ENCODE measurements around the gene TSPAN2.

TSPAN2 gene

DNA sequence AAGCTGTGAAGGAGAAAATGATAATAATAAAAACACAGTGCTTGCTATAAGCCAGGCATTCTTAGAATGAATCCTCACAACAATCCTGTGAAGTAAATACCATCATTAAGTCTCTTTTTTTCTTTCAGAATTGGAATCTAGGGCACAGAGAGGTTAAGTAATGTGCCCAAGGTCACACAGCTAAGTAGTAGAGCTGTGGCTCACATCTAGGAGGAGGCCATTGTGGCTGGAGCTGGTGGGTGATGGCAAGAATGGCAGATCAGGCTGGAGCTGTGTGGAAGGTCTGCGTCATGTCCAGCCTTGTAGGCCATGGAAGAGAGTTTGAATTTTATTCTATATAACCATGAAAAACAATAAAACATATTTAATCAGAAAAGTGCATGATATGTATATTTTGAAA is 38.2 kb upstream of the TSPAN2 start:
- Histone ChIP-seq H3K36me3 (ENCODE audit: insufficient read depth, low read depth, low read length) (no peaks in the 10 kb centered on the region), H3K4me1 (ENCODE audit: insufficient read depth, low read length) (no peaks in the 10 kb centered on the region; the same call in 1 of the 2 replicates), H3K9me3 (ENCODE audit: insufficient read depth, low read depth, low read length) (no peaks in the 10 kb centered on the region), H3K27ac (ENCODE audit: low read length) (no peak overlapping the region), H3K9ac (ENCODE audit: low read depth, low read length) (no peak overlapping the region), H3K4me3 (ENCODE audit: low read length) (no peak overlapping the region), H3K27me3 (ENCODE audit: insufficient read depth, low read length) (no peaks in the 10 kb centered on the region)

DNA sequence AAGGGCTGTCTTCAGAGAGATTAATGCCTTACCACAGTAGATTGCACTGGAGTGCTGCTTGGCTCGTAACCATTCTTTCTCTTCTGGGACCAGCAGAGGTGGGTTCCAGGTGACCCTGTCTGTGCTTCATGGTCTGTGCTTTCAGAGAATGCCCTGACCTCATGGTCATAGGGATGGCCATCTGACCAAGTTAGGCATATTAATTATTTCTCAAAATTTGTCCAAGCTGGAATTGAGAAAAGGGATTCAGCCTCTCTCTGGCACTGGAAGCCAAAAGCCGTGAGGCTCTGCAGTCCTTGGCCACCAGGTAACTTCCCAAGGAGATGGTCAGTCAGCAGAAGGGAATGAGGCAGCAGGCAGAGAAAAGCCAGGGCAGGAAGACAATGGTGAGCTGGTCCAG is 37.2 kb upstream of the TSPAN2 start:
- Histone ChIP-seq H3K9ac (ENCODE audit: low read depth, low read length) (no peak overlapping the region), H3K36me3 (ENCODE audit: insufficient read depth, low read depth, low read length) (no peaks in the 10 kb centered on the region), H3K4me3 (ENCODE audit: low read length) (no peak overlapping the region), H3K27me3 (ENCODE audit: insufficient read depth, low read length) (no peaks in the 10 kb centered on the region), H3K27ac (ENCODE audit: low read length) (no peak overlapping the region), H3K9me3 (ENCODE audit: insufficient read depth, low read depth, low read length) (no peaks in the 10 kb centered on the region), H3K4me1 (ENCODE audit: insufficient read depth, low read length) (no peaks in the 10 kb centered on the region; the same call in 1 of the 2 replicates)

DNA sequence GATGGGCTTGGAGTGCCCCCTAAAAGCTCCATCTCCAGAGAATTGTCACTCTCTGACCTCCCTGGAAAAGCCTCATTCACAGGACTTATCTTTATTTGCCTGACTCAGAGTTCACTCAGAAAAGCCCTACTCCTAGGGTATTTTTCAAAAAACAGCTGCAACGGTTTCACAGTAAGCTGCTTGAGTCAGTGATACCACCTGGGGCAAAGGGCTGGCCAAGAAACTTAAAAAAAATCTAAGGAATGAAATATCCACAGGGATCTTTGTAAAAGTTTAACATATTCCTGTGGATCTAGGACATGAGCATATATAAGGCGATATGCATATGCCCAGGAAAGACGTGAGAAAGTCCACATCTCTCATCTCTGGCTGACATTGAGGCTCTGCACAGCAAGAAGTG is 33.8 kb upstream of the TSPAN2 start:
- Histone ChIP-seq H3K27me3 (ENCODE audit: insufficient read depth, low read length) (no peaks in the 10 kb centered on the region), H3K9ac (ENCODE audit: low read depth, low read length) (no peak overlapping the region), H3K9me3 (ENCODE audit: insufficient read depth, low read depth, low read length) (peaks cover 15% of the 10 kb centered on the region), H3K4me1 (ENCODE audit: insufficient read depth, low read length) (no peaks in the 10 kb centered on the region; the same call in 1 of the 2 replicates), H3K4me3 (ENCODE audit: low read length) (no peak overlapping the region), H3K36me3 (ENCODE audit: insufficient read depth, low read depth, low read length) (no peaks in the 10 kb centered on the region), H3K27ac (ENCODE audit: low read length) (no peak overlapping the region)

DNA sequence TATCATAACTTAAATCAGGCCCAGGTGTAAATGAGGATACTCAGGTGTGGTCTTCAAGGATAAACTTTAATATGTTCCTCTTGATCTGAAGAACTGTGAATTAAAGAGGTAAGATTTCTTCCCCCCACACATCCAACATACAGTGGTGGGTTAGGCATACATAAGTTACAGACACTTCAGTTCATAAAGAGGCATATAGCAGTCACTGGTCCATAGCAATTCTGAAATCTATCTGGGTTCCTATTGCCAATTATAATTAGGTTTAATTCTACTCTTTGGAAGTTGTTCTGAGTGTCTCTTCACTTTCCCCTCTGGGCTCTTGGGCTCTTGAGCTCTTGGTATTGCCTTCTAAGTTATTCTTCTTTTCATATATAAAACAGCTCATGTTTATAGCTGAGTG is 32.5 kb upstream of the TSPAN2 start:
- Histone ChIP-seq H3K27ac (ENCODE audit: low read length) (no peak overlapping the region), H3K9ac (ENCODE audit: low read depth, low read length) (no peak overlapping the region), H3K27me3 (ENCODE audit: insufficient read depth, low read length) (no peaks in the 10 kb centered on the region), H3K9me3 (ENCODE audit: insufficient read depth, low read depth, low read length) (peaks cover 15% of the 10 kb centered on the region), H3K4me1 (ENCODE audit: insufficient read depth, low read length) (no peaks in the 10 kb centered on the region; the same call in 1 of the 2 replicates), H3K36me3 (ENCODE audit: insufficient read depth, low read depth, low read length) (no peaks in the 10 kb centered on the region), H3K4me3 (ENCODE audit: low read length) (no peak overlapping the region)

DNA sequence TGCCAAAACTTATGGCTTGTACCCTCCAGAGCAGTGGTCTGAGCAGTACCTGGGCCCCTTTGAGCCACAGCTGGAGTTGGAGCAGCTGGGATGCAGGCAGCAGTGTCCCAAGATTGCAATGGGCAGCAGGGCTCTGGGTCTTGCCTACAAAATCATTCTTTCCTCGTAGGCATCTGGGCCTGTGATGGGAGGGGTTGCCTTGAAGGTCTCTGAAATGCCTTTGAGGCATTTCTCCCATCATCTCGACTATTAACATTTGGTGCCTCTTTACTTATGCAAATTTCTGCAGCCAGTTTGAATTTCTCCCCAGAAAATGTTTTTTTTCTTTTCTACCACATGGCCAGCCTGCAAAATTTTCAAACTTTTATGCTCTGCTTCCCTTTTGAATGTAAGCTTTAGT is 31.0 kb upstream of the TSPAN2 start:
- Histone ChIP-seq H3K9ac (ENCODE audit: low read depth, low read length) (no peak overlapping the region), H3K27ac (ENCODE audit: low read length) (no peak overlapping the region), H3K4me1 (ENCODE audit: insufficient read depth, low read length) (no peaks in the 10 kb centered on the region; the same call in 1 of the 2 replicates), H3K4me3 (ENCODE audit: low read length) (no peak overlapping the region), H3K36me3 (ENCODE audit: insufficient read depth, low read depth, low read length) (no peaks in the 10 kb centered on the region), H3K27me3 (ENCODE audit: insufficient read depth, low read length) (no peaks in the 10 kb centered on the region), H3K9me3 (ENCODE audit: insufficient read depth, low read depth, low read length) (peaks cover 15% of the 10 kb centered on the region)

DNA sequence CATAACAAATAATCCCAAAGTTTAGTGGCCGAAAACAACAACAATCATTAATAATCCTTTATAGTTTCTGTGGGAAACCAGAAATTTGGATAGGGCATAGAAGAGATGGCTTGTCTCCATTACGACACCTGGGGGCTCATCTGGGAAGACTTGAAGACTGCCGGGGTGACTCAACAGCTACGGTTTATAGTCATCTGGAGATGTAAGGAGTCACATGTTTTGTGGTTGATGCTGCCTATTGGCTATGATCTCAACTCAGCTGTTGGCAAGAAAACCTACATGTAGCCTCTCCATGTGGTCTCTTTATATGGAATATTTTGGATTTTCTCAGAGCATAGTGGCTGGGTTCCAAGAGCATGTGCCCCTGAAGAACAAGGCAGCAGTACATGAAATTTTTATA is 29.3 kb upstream of the TSPAN2 start:
- Histone ChIP-seq H3K9ac (ENCODE audit: low read depth, low read length) (no peak overlapping the region), H3K4me3 (ENCODE audit: low read length) (no peak overlapping the region), H3K27ac (ENCODE audit: low read length) (no peak overlapping the region), H3K36me3 (ENCODE audit: insufficient read depth, low read depth, low read length) (no peaks in the 10 kb centered on the region), H3K27me3 (ENCODE audit: insufficient read depth, low read length) (peaks cover 3% of the 10 kb centered on the region), H3K9me3 (ENCODE audit: insufficient read depth, low read depth, low read length) (peaks cover 15% of the 10 kb centered on the region), H3K4me1 (ENCODE audit: insufficient read depth, low read length) (no peaks in the 10 kb centered on the region; the same call in 1 of the 2 replicates)

DNA sequence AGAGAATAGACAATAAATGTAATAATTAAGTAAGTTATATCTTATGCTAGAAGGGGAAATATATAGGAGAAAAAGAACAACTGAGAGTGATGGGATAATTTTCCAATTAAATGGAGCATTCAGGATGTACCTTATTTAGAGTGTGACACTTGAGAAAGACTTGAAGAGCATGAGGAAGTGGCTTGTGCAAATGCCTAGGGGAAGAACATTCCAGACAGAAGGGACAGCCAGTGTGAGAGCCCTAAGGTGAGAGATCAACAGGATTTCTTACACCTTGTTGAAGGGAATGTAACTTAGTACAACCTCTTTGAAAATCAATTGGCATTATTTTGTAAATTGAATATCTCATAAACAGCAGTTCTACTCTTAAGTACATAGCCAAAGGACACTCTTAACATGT is 28.8 kb upstream of the TSPAN2 start:
- H3K9ac ChIP-seq (ENCODE audit: low read depth, low read length), result no peak overlapping the region
- no peaks in the 10 kb centered on the region; the same call in 1 of the 2 replicates for H3K4me1 ChIP-seq (ENCODE audit: insufficient read depth, low read length)
- peaks cover 8% of the 10 kb centered on the region for H3K27me3 ChIP-seq (ENCODE audit: insufficient read depth, low read length)
- H3K36me3 ChIP-seq (ENCODE audit: insufficient read depth, low read depth, low read length), result no peaks in the 10 kb centered on the region
- H3K9me3 ChIP-seq (ENCODE audit: insufficient read depth, low read depth, low read length), result peaks cover 15% of the 10 kb centered on the region
- no peak overlapping the region for H3K4me3 ChIP-seq (ENCODE audit: low read length)
- H3K27ac ChIP-seq (ENCODE audit: low read length), result no peak overlapping the region

DNA sequence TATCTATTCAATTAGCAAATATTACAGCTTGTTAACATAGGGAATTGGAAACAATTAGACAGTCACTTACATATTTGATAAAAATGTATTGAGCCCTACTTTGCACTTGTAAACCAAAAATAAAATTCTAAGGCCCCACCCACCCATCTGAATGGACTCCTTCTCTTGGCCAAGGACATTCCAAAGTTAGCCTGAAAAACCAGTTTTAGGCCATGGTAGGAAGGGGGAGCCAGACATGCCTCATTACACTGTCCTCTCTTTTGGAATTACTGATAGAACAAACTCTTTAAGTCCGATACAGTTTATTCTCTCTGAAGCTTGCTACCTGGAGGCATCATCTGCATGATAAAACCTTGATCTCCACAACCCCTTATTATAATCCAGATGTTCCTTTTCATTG is 28.0 kb upstream of the TSPAN2 start:
- Histone ChIP-seq H3K9me3 (ENCODE audit: insufficient read depth, low read depth, low read length) (peaks cover 15% of the 10 kb centered on the region), H3K27me3 (ENCODE audit: insufficient read depth, low read length) (peaks cover 9% of the 10 kb centered on the region), H3K4me1 (ENCODE audit: insufficient read depth, low read length) (0 out of 2 replicates have a peak, but pooled peaks cover 2% of the 10 kb centered on the region), H3K9ac (ENCODE audit: low read depth, low read length) (no peak overlapping the region), H3K27ac (ENCODE audit: low read length) (no peak overlapping the region), H3K36me3 (ENCODE audit: insufficient read depth, low read depth, low read length) (no peaks in the 10 kb centered on the region), H3K4me3 (ENCODE audit: low read length) (no peak overlapping the region)

DNA sequence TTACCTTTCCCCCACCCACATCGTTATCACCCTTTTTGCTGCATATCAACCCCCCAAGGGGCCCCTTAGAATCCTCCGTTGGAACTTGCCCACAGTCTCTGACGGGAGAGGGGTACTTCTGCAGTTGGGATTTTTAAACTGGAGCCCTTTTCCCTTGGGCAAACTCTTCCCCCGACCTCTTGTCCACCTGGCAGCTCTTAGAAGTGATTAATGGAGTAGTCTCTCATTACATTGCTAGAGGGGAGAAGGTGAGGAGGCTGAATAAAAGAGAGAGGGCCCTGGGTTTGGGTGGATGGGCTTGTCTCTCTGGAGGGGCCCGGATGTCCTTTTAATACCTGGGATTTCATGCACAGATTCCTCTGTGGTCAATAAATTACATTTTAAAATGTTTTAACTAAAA is 27.2 kb upstream of the TSPAN2 start:
- Histone ChIP-seq H3K4me3 (ENCODE audit: low read length) (no peak overlapping the region), H3K27ac (ENCODE audit: low read length) (no peak overlapping the region), H3K4me1 (ENCODE audit: insufficient read depth, low read length) (0 out of 2 replicates have a peak, but pooled peaks cover 2% of the 10 kb centered on the region), H3K9ac (ENCODE audit: low read depth, low read length) (no peak overlapping the region), H3K36me3 (ENCODE audit: insufficient read depth, low read depth, low read length) (no peaks in the 10 kb centered on the region), H3K27me3 (ENCODE audit: insufficient read depth, low read length) (peaks cover 9% of the 10 kb centered on the region), H3K9me3 (ENCODE audit: insufficient read depth, low read depth, low read length) (peaks cover 15% of the 10 kb centered on the region)

DNA sequence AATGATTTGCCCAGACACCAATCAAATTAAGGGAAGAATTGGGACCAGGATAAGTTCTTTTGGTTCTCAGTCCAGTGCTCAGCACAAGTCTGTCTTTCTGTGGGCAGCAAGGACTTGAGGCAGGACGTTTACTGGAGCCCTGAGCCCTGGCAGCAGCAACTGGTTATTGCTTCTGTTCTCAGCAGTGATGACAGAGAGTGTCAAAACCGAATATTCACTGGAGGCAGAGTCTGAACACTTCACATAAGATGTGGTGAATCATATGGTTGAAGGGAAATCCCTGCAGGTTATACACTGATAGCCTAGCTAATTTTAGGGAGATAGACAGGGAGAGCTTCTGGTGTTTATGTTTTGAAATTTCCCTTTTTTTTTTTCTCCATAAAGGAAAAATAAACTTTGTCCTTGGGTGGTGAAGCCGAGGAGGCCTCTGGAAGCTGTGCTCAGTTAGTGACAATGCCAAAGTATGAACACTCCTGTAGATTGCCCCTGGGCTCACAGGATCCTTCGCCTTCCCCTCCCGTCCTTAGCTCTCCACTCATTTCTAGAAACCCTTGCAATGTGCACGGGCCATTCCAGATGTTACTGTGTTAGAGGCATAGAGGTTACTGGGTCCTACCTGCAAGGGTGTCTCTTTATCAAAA is 26.3 kb upstream of the TSPAN2 start:
- Histone ChIP-seq H3K9ac (ENCODE audit: low read depth, low read length) (no peak overlapping the region), H3K27ac (ENCODE audit: low read length) (no peak overlapping the region), H3K4me1 (ENCODE audit: insufficient read depth, low read length) (0 out of 2 replicates have a peak, but pooled peaks cover 2% of the 10 kb centered on the region), H3K9me3 (ENCODE audit: insufficient read depth, low read depth, low read length) (peaks cover 15% of the 10 kb centered on the region), H3K27me3 (ENCODE audit: insufficient read depth, low read length) (peaks cover 9% of the 10 kb centered on the region), H3K4me3 (ENCODE audit: low read length) (no peak overlapping the region), H3K36me3 (ENCODE audit: insufficient read depth, low read depth, low read length) (no peaks in the 10 kb centered on the region)

DNA sequence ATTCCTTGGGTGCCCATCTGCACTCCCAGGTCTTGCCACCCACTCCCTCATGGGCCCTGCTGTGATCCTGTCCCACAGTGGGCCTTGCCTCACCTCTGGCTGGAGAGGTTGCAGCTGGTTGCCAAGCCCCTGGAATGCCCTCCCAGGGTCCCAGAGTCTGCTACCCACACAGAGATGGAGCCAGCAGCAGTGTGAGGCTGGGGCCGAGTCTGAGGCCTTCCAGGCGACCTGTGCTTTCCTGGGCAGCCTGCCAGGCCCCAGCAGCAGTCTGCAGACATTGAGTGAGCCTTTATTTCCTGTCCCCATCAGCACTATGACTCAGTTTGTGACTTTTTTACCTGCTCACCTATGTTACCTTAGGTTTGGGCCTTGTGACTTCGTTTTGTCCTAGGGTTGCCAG is 25.0 kb upstream of the TSPAN2 start:
- Histone ChIP-seq H3K36me3 (ENCODE audit: insufficient read depth, low read depth, low read length) (no peaks in the 10 kb centered on the region), H3K9ac (ENCODE audit: low read depth, low read length) (no peak overlapping the region), H3K9me3 (ENCODE audit: insufficient read depth, low read depth, low read length) (peaks cover 2% of the 10 kb centered on the region; the same call in 1 of the 2 replicates), H3K4me1 (ENCODE audit: insufficient read depth, low read length) (0 out of 2 replicates have a peak, but pooled peaks cover 2% of the 10 kb centered on the region), H3K27me3 (ENCODE audit: insufficient read depth, low read length) (peaks cover 9% of the 10 kb centered on the region), H3K4me3 (ENCODE audit: low read length) (no peak overlapping the region), H3K27ac (ENCODE audit: low read length) (no peak overlapping the region)

DNA sequence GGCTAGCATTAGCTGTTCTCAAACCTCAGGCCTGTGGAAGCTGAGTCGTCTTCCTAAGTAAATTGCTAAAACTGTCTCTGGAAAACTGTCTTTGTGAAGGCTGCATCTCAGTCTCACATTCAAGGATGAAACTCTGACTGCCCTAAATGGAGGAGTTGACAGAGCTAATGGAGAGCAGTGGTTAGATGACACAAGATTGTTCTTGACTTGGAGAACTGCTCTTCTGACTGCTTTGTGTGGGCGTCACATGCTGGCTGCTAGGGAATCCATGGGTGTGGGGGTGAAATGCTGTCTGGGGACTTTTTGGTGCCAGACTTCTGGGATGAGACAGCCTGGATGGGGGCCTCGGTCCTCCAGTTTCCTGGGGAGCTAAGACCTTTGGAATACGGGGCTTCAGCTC is 24.5 kb upstream of the TSPAN2 start:
- H3K27me3 ChIP-seq (ENCODE audit: insufficient read depth, low read length), result peaks cover 9% of the 10 kb centered on the region
- H3K9ac ChIP-seq (ENCODE audit: low read depth, low read length), result no peak overlapping the region
- H3K27ac ChIP-seq (ENCODE audit: low read length), result no peak overlapping the region
- no peak overlapping the region for H3K4me3 ChIP-seq (ENCODE audit: low read length)
- 0 out of 2 replicates have a peak, but pooled peaks cover 2% of the 10 kb centered on the region for H3K4me1 ChIP-seq (ENCODE audit: insufficient read depth, low read length)
- no peaks in the 10 kb centered on the region for H3K9me3 ChIP-seq (ENCODE audit: insufficient read depth, low read depth, low read length)
- no peaks in the 10 kb centered on the region for H3K36me3 ChIP-seq (ENCODE audit: insufficient read depth, low read depth, low read length)

Data from iPS-20b (cell line).